Mesenteric fat pad (tissue), 1 donor: ENCODE results near the gene AATF. TPM values are rescaled to one million over a fixed set of nuclear protein-coding genes. Genes with fewer than 3 reads are reported as not detected.
A peak's percentile ranks its signal among the peaks of the same experiment; 100 is the strongest.

ENCODE experiments used
- DNase-seq: peaks from one replicate; pipeline ENCODE4 v3.0.0-alpha.2; 2020; ENCODE audit warnings: low spot score
- total RNA-seq: library from RNA; stranded (reverse); fragmentation: NEBNext Ultra II Directional; extraction: Animal tissue kit (Norgen Biotek cat#: 25700); gene quantifications from one replicate; pipeline ENCODE4 v1.2.1, GENCODE V29; 2021
- donor health status: DM: yes; HTN: yes; CAD: no.

Gene AATF
- total RNA-seq, 1 donor from 2014 or later, result 42.3 TPM

- peak; percentile 65 for DNase-seq
Observed at GRCh38 chr17:36929851-36930582, 18.7 kb upstream of the AATF start.

- peak; percentile 6 for DNase-seq
Observed at GRCh38 chr17:36930583-36930900, 18.2 kb upstream of the AATF start.

- peak; percentile 64 for DNase-seq
Observed at GRCh38 chr17:36931096-36931696, 17.6 kb upstream of the AATF start.

GRCh38 chr17:36931697-36932382, 16.9 kb upstream of the AATF start:
- peak; percentile 47 for DNase-seq

- DNase-seq, result no peak
Observed at GRCh38 chr17:36932383-36932693, 16.4 kb upstream of the AATF start.

GRCh38 chr17:36932694-36933511, 15.9 kb upstream of the AATF start:
- DNase-seq, result peak; percentile 80

- peak; percentile 43 for DNase-seq
Observed at GRCh38 chr17:36933512-36934143, 15.1 kb upstream of the AATF start.

- peak; percentile 81 for DNase-seq
Observed at GRCh38 chr17:36934144-36934691, 14.5 kb upstream of the AATF start.

GRCh38 chr17:36934692-36935630, 13.8 kb upstream of the AATF start:
- DNase-seq, result peak; percentile 69

- DNase-seq, result peak; percentile 83
Observed at GRCh38 chr17:36935671-36936454, 12.9 kb upstream of the AATF start.

GRCh38 chr17:36936455-36937000, 12.2 kb upstream of the AATF start:
- peak; percentile 74 for DNase-seq

GRCh38 chr17:36937001-36937958, 11.5 kb upstream of the AATF start, which contains the start of gene LHX1:
LHX1 (plus strand) TSS chr17:36937475; CDS start chr17:36938198, 723 bp downstream.
- DNase-seq, result peak; percentile 69

GRCh38 chr17:36937959-36938565, 10.7 kb upstream of the AATF start:
- DNase-seq, result no peak

GRCh38 chr17:36938566-36939051, 10.1 kb upstream of the AATF start:
- DNase-seq, result peak; percentile 85

- peak; percentile 84 for DNase-seq
Observed at GRCh38 chr17:36939052-36939801, 9.5 kb upstream of the AATF start.

- peak; percentile 73 for DNase-seq
Observed at GRCh38 chr17:36939802-36940312, 8.9 kb upstream of the AATF start.
